ENCODE results near the gene SLC23A1.
"Not testable (repeated sequence)": the region's sequence is repeated elsewhere in the genome, so short reads cannot be mapped to it uniquely, and the experiment has no call there.

Gene SLC23A1

GRCh38 chr5:139383275-139383992 is at the start of gene SLC23A1:
TSS of gene SLC23A1 (minus strand) at chr5:139383297. CDS start at chr5:139383253, 44 bp downstream.
- DNase-seq, result no peak

DNA sequence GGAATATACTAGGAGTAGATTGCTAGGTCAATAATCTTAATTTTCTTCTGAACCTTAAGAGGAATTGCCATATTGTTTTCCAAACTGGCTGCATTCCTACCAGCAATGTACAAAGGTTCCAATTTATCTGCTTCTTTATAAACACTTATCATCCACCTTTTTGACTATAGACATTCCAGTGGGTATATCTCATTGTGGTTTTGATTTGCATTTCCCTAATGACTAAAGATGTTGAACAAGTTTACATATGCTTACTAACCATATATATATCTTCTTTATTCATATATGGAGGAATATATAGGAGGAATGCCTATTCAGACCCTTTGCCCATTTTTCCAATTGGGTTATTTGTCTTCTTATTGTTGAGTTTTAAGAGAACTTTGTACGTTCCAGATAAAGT is 48.6 kb upstream of the SLC23A1 start:
- DNase-seq, result no peak

- DNase-seq, result no peak
These were observed 46.9 kb upstream of the SLC23A1 start for GRCh38 chr5:139430015-139430414.

- DNase-seq, result peak; percentile 81
These were observed 43.2 kb upstream of the SLC23A1 start for GRCh38 chr5:139426203-139426885.

GRCh38 chr5:139425497-139425896 is 42.4 kb upstream of the SLC23A1 start:
- no peak for DNase-seq

DNA sequence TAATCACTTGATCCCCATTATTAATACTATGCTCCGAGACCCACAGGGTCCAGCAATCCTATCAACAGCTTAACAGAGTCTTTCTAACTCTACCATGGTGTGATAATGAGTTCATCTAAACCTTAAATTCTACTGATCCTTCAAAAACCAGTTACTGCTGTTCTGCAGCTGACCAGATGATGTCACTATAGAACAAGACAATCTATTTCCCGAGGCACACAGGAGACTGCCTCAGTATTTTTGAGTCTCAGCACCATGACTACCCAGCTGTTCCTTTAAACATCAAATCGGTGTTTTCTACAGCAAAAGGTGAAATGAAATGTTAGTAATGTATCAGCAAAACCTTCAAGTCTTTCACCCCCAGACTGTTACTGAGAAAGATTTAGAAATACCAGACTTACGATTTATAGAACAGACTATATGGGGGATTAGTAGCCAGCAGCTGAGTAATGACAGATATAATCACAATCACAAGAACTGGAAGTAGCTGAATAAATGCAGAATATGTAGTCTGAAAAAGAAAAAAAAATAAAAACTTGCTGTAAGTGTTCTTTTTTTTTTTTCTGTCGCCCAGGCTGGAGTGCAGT is 39.3 kb upstream of the SLC23A1 start:
- peak; percentile 72 for DNase-seq

GRCh38 chr5:139419226-139420192 is 36.4 kb upstream of the SLC23A1 start:
- no peak for DNase-seq

GRCh38 chr5:139418793-139419192 is 35.7 kb upstream of the SLC23A1 start:
- no peak for DNase-seq

DNA sequence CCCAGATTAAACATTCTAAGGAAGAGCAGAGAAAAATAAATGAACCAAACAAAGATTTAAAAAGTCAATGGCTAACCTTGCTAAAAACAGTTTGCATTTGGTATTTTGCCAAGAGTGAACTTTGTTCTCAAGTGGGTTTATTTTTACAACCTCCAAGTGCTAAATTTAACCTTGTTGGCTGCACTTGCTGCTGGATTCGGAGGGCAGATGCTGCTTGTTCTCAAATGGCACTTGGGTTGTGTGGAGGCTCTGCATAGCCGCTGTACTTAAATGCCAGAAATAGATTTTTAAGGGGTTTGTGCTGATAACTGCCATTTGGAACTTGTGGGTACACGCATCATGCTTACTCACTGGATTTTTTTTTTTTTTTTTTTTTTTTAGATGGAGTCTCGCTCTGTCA is 34.1 kb upstream of the SLC23A1 start:
- DNase-seq, result no peak

- DNase-seq, result no peak
These were observed 33.6 kb upstream of the SLC23A1 start for GRCh38 chr5:139416651-139417050.

DNA sequence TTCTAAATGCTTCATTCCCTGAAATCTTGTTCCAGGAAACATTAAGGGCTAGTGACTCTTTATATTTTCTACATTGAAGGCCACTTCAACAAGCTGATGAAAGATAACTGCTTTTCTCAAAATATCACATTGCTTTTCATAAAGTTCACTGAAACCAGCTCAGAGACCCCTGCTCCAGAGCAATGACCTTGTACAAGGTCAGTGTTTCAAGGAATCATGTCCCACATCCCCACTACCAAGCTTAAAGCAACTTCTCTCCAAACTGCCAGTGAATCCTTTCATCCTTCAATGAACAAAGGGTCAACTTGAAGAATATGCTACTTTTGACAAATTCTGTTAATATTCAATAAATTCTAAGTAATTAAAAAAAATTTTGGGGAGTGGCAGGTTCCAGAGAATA is 32.8 kb upstream of the SLC23A1 start:
- DNase-seq, result no peak

- DNase-seq, result no peak
These were observed 32.2 kb upstream of the SLC23A1 start for GRCh38 chr5:139415221-139415861.

GRCh38 chr5:139414581-139415130 is 31.6 kb upstream of the SLC23A1 start:
- DNase-seq, result no peak

- no peak for DNase-seq
These were observed 30.9 kb upstream of the SLC23A1 start for GRCh38 chr5:139413963-139414362.

GRCh38 chr5:139413153-139413552 is 30.1 kb upstream of the SLC23A1 start:
- DNase-seq, result no peak

DNA sequence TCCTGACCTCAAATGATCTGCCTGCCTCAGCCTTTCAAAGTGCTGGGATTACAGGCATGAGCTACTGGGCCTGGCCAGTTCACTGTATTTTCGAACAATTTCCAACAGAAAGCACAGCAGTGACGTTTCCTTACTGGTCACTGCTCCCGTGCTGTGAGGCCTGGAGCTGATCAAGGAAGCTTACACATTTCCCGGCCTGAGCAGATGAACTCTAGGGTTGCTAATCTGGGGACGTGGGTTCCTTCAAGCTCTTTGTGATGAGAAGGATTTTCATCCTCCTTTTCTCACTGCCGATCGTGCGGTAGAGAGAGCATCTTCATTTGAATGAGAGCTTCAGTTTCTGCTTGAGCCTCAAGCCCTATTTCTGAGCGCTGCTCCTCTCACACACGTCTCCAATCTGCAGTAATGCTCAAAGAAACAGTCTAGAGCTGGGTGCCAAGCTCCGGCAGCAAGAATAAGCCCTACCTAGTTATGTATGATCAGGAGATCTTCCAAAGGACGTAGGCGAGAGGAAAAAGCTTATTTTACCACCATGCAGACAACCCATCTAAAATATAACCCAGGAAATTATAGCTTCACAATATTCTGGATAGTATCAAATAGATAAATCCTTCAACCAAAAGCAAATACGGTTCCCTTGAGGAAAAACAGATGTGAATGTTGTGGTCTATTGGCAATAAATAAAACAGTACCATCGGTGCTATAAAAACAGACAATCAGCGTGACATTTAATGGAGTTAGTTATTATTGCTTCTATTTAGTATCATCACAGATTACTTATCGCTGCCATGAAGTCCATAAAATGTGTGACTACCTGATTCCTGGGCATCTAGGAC is 28.1 kb upstream of the SLC23A1 start:
- no peak for DNase-seq

GRCh38 chr5:139410121-139410992 is 27.3 kb upstream of the SLC23A1 start:
- DNase-seq, result no peak

DNA sequence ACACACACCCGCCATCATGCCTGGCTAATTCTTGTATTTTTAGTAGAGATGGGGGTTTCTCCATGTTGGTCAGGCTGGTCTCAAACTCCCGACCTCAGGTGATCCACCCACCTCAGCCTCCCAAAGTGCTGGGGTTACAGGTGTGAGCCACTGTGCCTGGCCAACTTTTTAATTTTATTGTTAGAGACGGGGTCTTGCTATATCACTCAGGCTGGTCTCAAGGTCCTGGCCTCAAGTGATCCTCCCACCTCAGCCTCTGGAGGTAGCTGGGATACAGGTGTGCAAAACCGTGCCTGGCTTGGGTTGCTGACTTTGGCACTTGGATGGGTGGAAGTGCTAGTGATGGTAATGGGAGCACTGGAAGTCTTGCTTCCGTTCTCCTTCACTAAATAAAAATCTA is 26.0 kb upstream of the SLC23A1 start:
- not testable (repeated sequence) for DNase-seq

DNA sequence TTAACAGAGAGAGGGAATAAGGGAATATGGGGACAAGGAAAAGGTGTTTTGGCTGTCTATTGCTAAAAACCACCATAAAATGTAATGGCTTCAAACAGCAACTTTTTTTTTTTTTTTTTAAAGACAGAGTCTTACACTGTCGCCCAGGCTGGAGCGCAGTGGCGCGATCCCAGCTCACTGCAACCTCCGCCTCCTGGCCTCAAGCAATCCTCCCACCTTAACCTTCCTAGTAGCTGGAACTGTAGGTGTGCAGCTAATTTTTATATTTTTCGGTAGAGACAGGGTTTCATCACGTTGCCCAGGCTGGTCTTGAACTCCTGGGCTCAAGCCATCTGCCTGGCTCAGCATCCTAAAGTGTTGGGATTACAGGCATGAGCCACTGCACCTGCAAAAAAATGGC is 25.1 kb upstream of the SLC23A1 start:
- DNase-seq, result no peak

DNA sequence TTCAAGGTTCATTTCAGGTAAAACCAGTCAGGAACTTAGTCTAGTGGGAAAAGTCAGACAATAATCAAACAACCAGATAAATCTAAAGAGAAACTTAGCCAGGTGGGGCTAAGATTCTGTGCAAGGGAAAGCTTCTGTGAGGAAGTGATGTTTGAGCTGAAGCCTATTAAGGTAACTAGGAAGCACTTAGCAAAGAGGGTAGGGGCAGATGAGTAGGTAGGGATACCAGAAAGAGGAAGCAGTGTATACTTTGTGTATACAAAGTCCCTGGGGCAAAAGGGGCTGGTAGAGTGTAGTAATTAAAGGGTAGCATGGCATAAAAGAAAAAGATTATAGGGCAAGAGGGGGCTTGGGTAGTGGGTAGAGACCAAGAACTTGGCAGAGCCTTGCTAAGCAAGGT is 24.4 kb upstream of the SLC23A1 start:
- no peak for DNase-seq
